T-cell (primary cell): ENCODE measurements around the gene SPATA17. TPM values are rescaled to one million over a fixed set of nuclear protein-coding genes. Genes with fewer than 3 reads are reported as not detected.
"Not testable (repeated sequence)": the region's sequence is repeated elsewhere in the genome, so short reads cannot be mapped to it uniquely, and the experiment has no call there.

Experiments used
- ATAC-seq, 4 experiments: fragments of 200-7000 bp in 3 of 4; fragments of 150-1000 bp in 1 of 4; cut with Tn5 transposase; replicated peaks in 1 of 4; 1 replicate in 3 of 4; 2 replicates in 1 of 4; pipeline ENCODE4 v1.10.0; 2021; ENCODE audit warnings: moderate library complexity in 3 of 4, mild to moderate bottlenecking in 2 of 4, moderate number of reproducible peaks in 1 of 4
- CTCF ChIA-PET, 2 donors: fragments of 300-600 bp; sonication (Branson Sonifier 250); formaldehyde crosslinking; loops; one replicate each; lab custom pipeline; 2022; ENCODE audit warnings: antibody characterized with exemption in 2 of 2; lab: Charles Lee
- POLR2A ChIA-PET, 2 donors: fragments of 300-600 bp; sonication (Branson Sonifier 250); formaldehyde crosslinking; loops; one replicate each; lab custom pipeline; 2022; ENCODE audit warnings: antibody characterized with exemption in 2 of 2; lab: Charles Lee
- DNase-seq, 35 experiments: peaks; one replicate each; pipeline versions ENCODE4 v3.0.0 to v3.0.0-alpha.2; 2013 to 2023
- H3K27ac ChIP-seq: one replicate; pipeline ENCODE4 v1.5.1; 2013; ENCODE audit warnings: low read length
- H3K27me3 ChIP-seq, 2 experiments: replicated peaks in 1 of 2; 1 replicate in 1 of 2; 2 replicates in 1 of 2; pipeline versions ENCODE4 v1.6.1 to v1.7.0; 2013; ENCODE audit warnings: low read length in 1 of 2, mixed read lengths in 1 of 2; ENCODE audit not compliant: control insufficient read depth in 2 of 2, insufficient read depth in 2 of 2; ENCODE audit errors: extremely low read depth in 1 of 2
- H3K36me3 ChIP-seq, 2 donors: 1 replicate in 1 of 2; 2 replicates in 1 of 2; pipeline versions ENCODE4 v1.6.1 to v1.7.0; 2013; ENCODE audit warnings: low read length in 1 of 2; ENCODE audit not compliant: control insufficient read depth in 2 of 2, insufficient read depth in 1 of 2; ENCODE audit errors: extremely low read depth in 1 of 2
- H3K4me1 ChIP-seq, 2 experiments: 1 replicate in 1 of 2; 2 replicates in 1 of 2; pipeline versions ENCODE4 v1.6.1 to v1.7.0; 2013; ENCODE audit warnings: low read length in 2 of 2, mixed read lengths in 1 of 2; ENCODE audit not compliant: insufficient read depth in 2 of 2, control insufficient read depth in 1 of 2; ENCODE audit errors: extremely low read depth in 1 of 2
- H3K4me3 ChIP-seq, 2 donors: 1 replicate in 1 of 2; 2 replicates in 1 of 2; pipeline versions ENCODE4 v1.5.1 to v1.7.0; 2013; ENCODE audit warnings: mild to moderate bottlenecking in 2 of 2, low read length in 1 of 2, moderate library complexity in 1 of 2; ENCODE audit not compliant: control insufficient read depth in 1 of 2; ENCODE audit errors: extremely low read depth in 1 of 2
- H3K9me3 ChIP-seq: 2 replicates; pipeline ENCODE4 v1.7.0; 2013
- H3K27ac Mint-ChIP-seq, 2 donors: one replicate each; pipeline ENCODE4 v1.8.0; 2020 to 2021; ENCODE audit warnings: mild to moderate bottlenecking in 2 of 2, mixed read lengths in 2 of 2
- H3K27me3 Mint-ChIP-seq, 2 donors: one replicate each; pipeline ENCODE4 v1.8.0; 2021 to 2022; ENCODE audit warnings: mixed read lengths in 2 of 2
- H3K36me3 Mint-ChIP-seq: one replicate; pipeline ENCODE4 v1.8.0; 2021; ENCODE audit warnings: mixed read lengths
- H3K4me1 Mint-ChIP-seq, 3 donors: one replicate each; pipeline ENCODE4 v1.8.0; 2020 to 2022; ENCODE audit warnings: mixed read lengths in 3 of 3, mild to moderate bottlenecking in 1 of 3
- H3K4me3 Mint-ChIP-seq, 3 donors: one replicate each; pipeline ENCODE4 v1.8.0; 2020 to 2022; ENCODE audit warnings: mild to moderate bottlenecking in 3 of 3, mixed read lengths in 3 of 3, moderate library complexity in 3 of 3
- H3K9me3 Mint-ChIP-seq, 3 donors: one replicate each; pipeline ENCODE4 v1.8.0; 2020 to 2022; ENCODE audit warnings: mixed read lengths in 3 of 3
- WGBS: methylation state at CpG from one replicate; pipeline ENCODE4 v1.1.5; 2013; ENCODE audit warnings: missing lambda C conversion rate; ENCODE audit not compliant: insufficient coverage; 5-methylcytosine and 5-hydroxymethylcytosine counted together
- total RNA-seq, 35 experiments: library from RNA in 6 of 35; stranded (reverse) in 6 of 35; fragments of 120-200 nt in 1 of 35; gene quantifications; one replicate each; pipeline versions ENCODE4 v1.2.1 to v1.2.4 and lab custom pipeline; 2013 to 2026

Gene SPATA17
- total RNA-seq, 5 donors from 2014 or later (not counting 1 experiment from before 2014, with no cell fraction given) = 0.44 TPM; not detected in 4

GRCh38 chr1:217696140-217696539, 65.0 kb downstream of the SPATA17 start:
- H3K4me1 ChIP-seq, POLR2A ChIA-PET, DNase-seq, H3K27ac ChIP-seq, H3K27ac Mint-ChIP-seq, H3K27me3 Mint-ChIP-seq, H3K9me3 ChIP-seq, CTCF ChIA-PET, ATAC-seq, H3K36me3 ChIP-seq, H3K4me3 ChIP-seq, H3K9me3 Mint-ChIP-seq, H3K4me3 Mint-ChIP-seq, H3K27me3 ChIP-seq, H3K4me1 Mint-ChIP-seq, H3K36me3 Mint-ChIP-seq: not testable (repeated sequence)
- WGBS = no CpG with 5 or more reads among the region's 25 CpGs

GRCh38 chr1:217703326-217703725, 72.2 kb downstream of the SPATA17 start:
- Histone ChIP-seq H3K36me3 (no peaks in the 10 kb centered on the region), H3K27me3 (no peaks in the 10 kb centered on the region), H3K4me1 (no peaks in the 10 kb centered on the region), H3K27ac (no peak overlapping the region), H3K4me3 (no peak overlapping the region), H3K9me3 (peaks cover 2% of the 10 kb centered on the region)
- Mint-ChIP-seq H3K9me3 (peaks cover 10 to 15% (median 12%) of the 10 kb centered on the region in 3 donors), H3K4me1 (no peaks in the 10 kb centered on the region), H3K27me3 (peaks cover 0 to 5% of the 10 kb centered on the region in 2 donors), H3K27ac (no peak overlapping the region), H3K4me3 (no peak overlapping the region), H3K36me3 (no peaks in the 10 kb centered on the region)
- ChIA-PET POLR2A (no interaction called here), CTCF (no interaction called here)
- 100% methylated on average over 3 of the region's 6 CpGs for WGBS
- DNase-seq = no peak
- no peak for ATAC-seq

GRCh38 chr1:217712925-217713597, 81.9 kb downstream of the SPATA17 start:
- DNase-seq (no peak), ATAC-seq (no peak)
- Mint-ChIP-seq H3K4me3 (no peak overlapping the region), H3K9me3 (peaks cover 0 to 5% (median 3%) of the 10 kb centered on the region in 3 donors), H3K27me3 (peaks cover 0 to 7% of the 10 kb centered on the region in 2 donors), H3K36me3 (no peaks in the 10 kb centered on the region), H3K4me1 (no peaks in the 10 kb centered on the region), H3K27ac (no peak overlapping the region)
- CTCF ChIA-PET = no interaction called here
- Histone ChIP-seq H3K27me3 (no peaks in the 10 kb centered on the region), H3K4me3 (no peak overlapping the region), H3K36me3 (no peaks in the 10 kb centered on the region), H3K27ac (no peak overlapping the region), H3K9me3 (no peaks in the 10 kb centered on the region), H3K4me1 (no peaks in the 10 kb centered on the region)
- 90% methylated on average over 2 of the region's 5 CpGs for WGBS
- POLR2A ChIA-PET = interaction anchor here in 1 of 2 donors (0.6 kb wide), 1 partner anchor 300 kb away, joined by 4 read pairs; no protein-coding TSS in a partner anchor

GRCh38 chr1:217715681-217716080, 84.5 kb downstream of the SPATA17 start:
- Histone ChIP-seq H3K36me3 (no peaks in the 10 kb centered on the region), H3K4me3 (no peak overlapping the region), H3K4me1 (no peaks in the 10 kb centered on the region), H3K27me3 (no peaks in the 10 kb centered on the region), H3K9me3 (no peaks in the 10 kb centered on the region), H3K27ac (no peak overlapping the region)
- no peaks in the 10 kb centered on the region for H3K4me1 Mint-ChIP-seq
- ATAC-seq (no peak), DNase-seq (no peak)
- no peak overlapping the region for H3K4me3 Mint-ChIP-seq
- H3K27ac Mint-ChIP-seq = no peak overlapping the region
- ChIA-PET POLR2A (no interaction called here), CTCF (no interaction called here)
- H3K27me3 Mint-ChIP-seq = peaks cover 0 to 4% of the 10 kb centered on the region in 2 donors
- peaks cover 0 to 7% (median 4%) of the 10 kb centered on the region in 3 donors for H3K9me3 Mint-ChIP-seq
- no CpG with 5 or more reads among the region's 4 CpGs for WGBS
- H3K36me3 Mint-ChIP-seq = no peaks in the 10 kb centered on the region

- peaks cover 0 to 7% (median 4%) of the 10 kb centered on the region in 3 donors for H3K9me3 Mint-ChIP-seq
- no peak overlapping the region for H3K4me3 ChIP-seq
- H3K4me1 ChIP-seq = no peaks in the 10 kb centered on the region
- no CpG with 5 or more reads among the region's 1 CpG for WGBS
- no peak overlapping the region for H3K27ac Mint-ChIP-seq
- no peaks in the 10 kb centered on the region for H3K27me3 Mint-ChIP-seq
- no peaks in the 10 kb centered on the region for H3K9me3 ChIP-seq
- no peaks in the 10 kb centered on the region for H3K36me3 ChIP-seq
- ChIA-PET CTCF (interaction anchor here in 1 of 2 donors (0.5 kb wide), 1 partner anchor 610 kb away, joined by 3 read pairs; no protein-coding TSS in a partner anchor), POLR2A (no interaction called here)
- ATAC-seq (no peak), DNase-seq (no peak)
- H3K27me3 ChIP-seq = no peaks in the 10 kb centered on the region
- H3K4me1 Mint-ChIP-seq = no peaks in the 10 kb centered on the region
- no peaks in the 10 kb centered on the region for H3K36me3 Mint-ChIP-seq
- no peak overlapping the region for H3K4me3 Mint-ChIP-seq
- H3K27ac ChIP-seq = no peak overlapping the region
Observed at GRCh38 chr1:217717959-217718358, 86.8 kb downstream of the SPATA17 start.

- POLR2A ChIA-PET = no interaction called here
Observed at GRCh38 chr1:217718873-217719272, 87.7 kb downstream of the SPATA17 start.

More at GRCh38 chr1:217718873-217719272, 87.7 kb downstream of the SPATA17 start:
- H3K9me3 Mint-ChIP-seq = peaks cover 0 to 4% (median 4%) of the 10 kb centered on the region in 3 donors
- ATAC-seq = no peak
- H3K4me3 Mint-ChIP-seq = no peak overlapping the region
- Histone ChIP-seq H3K4me1 (no peaks in the 10 kb centered on the region), H3K4me3 (no peak overlapping the region), H3K36me3 (no peaks in the 10 kb centered on the region), H3K9me3 (no peaks in the 10 kb centered on the region), H3K27ac (no peak overlapping the region), H3K27me3 (no peaks in the 10 kb centered on the region)
- WGBS = 25% methylated on average over 1 of the region's 2 CpGs
- no peak overlapping the region for H3K27ac Mint-ChIP-seq
- H3K4me1 Mint-ChIP-seq = no peaks in the 10 kb centered on the region
- CTCF ChIA-PET = no interaction called here
- H3K36me3 Mint-ChIP-seq = no peaks in the 10 kb centered on the region
- DNase-seq = no peak
- no peaks in the 10 kb centered on the region for H3K27me3 Mint-ChIP-seq
